GM06990 (cell line): ENCODE measurements around the gene UTP18.
"Not testable (repeated sequence)": the region's sequence is repeated elsewhere in the genome, so short reads cannot be mapped to it uniquely, and the experiment has no call there.

Experiments used
- DNase-seq: peaks from one replicate; pipeline ENCODE4 v3.0.0-alpha.2; 2011; ENCODE audit not compliant: insufficient read length; ENCODE audit errors: extremely low read depth
- H3K27me3 ChIP-seq: replicated peaks from 2 replicates; pipeline ENCODE4 v1.6.0; 2011; ENCODE audit warnings: low read length; ENCODE audit not compliant: control insufficient read depth, insufficient read depth
- H3K36me3 ChIP-seq: 2 replicates; pipeline ENCODE4 v1.5.1; 2011; ENCODE audit warnings: low read length; ENCODE audit not compliant: control insufficient read depth, insufficient read depth
- H3K4me3 ChIP-seq: replicated peaks from 2 replicates; pipeline ENCODE4 v1.5.1; 2011; ENCODE audit warnings: low read depth, mild to moderate bottlenecking, control low read depth, low read length
- CTCF ChIP-seq: IDR thresholded peaks from 2 replicates; pipeline ENCODE4 v1.5.1; 2011; ENCODE audit warnings: low read length, control low read depth, mild to moderate bottlenecking, inconsistent platforms; ENCODE audit not compliant: insufficient read depth, poor library complexity, severe bottlenecking

Gene UTP18

DNA sequence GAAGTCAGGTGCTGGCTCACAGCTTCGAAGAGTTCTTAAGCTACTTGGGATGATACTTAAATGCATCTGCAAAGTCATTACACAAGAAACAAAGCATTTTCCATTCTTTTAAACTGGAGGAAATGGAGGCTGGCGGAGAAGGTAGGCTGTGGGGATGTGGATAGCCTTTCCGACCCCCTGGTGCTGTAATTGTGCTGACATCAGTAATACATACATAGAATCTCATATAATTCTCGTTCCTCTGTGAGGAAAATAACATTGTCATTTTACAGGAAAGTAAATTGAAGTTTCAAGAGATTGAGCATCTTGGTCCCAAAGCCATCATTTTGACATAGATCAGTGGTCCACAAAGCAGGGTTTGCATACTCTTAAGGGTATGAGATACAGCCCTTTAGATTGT, 39.5 kb downstream of the UTP18 start:
- no peaks in the 10 kb centered on the region for H3K27me3 ChIP-seq
- no peak for DNase-seq
- H3K36me3 ChIP-seq, result 0 out of 2 replicates have a peak, but pooled peaks cover 1% of the 10 kb centered on the region
- TF ChIP-seq CTCF, result no peak
- no peak overlapping the region for H3K4me3 ChIP-seq

DNA sequence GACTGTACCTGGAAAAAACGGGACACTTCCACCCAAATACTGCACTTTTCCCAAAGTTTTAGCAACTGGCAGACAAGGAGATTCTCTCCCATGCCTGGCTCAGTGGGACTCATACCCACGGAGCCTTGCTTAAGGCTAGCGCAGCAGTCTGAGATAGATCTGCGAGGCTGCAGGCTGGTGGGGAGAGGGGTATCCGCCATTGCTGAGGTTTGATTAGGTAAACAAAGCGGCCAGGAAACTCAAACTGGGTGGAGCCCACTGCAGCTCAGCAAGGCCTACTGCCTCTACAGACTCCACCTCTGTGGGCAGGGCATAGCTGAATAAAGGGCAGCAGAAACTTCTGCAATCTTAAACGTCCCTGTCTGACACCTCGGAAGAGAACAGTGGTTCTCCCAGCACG, 44.8 kb downstream of the UTP18 start:
- no peak overlapping the region for H3K4me3 ChIP-seq
- H3K36me3 ChIP-seq, result no peaks in the 10 kb centered on the region
- no peaks in the 10 kb centered on the region for H3K27me3 ChIP-seq
- DNase-seq, result no peak
- no peak for TF ChIP-seq CTCF

GRCh38 chr17:51312003-51312402, 51.7 kb downstream of the UTP18 start:
- not testable (repeated sequence) for H3K27me3 ChIP-seq

GRCh38 chr17:51319186-51319585, 58.8 kb downstream of the UTP18 start:
- Histone ChIP-seq H3K36me3 (no peaks in the 10 kb centered on the region), H3K4me3 (no peak overlapping the region), H3K27me3 (no peaks in the 10 kb centered on the region)
- TF ChIP-seq CTCF, result no peak
- no peak for DNase-seq

More at GRCh38 chr17:51312003-51312402, 51.7 kb downstream of the UTP18 start:
- H3K4me3 ChIP-seq, H3K36me3 ChIP-seq, DNase-seq: not testable (repeated sequence)

GRCh38 chr17:51322390-51323029, 62.2 kb downstream of the UTP18 start:
- Histone ChIP-seq H3K36me3 (no peaks in the 10 kb centered on the region), H3K27me3 (no peaks in the 10 kb centered on the region), H3K4me3 (no peak overlapping the region)
- peak; percentile 67 for TF ChIP-seq CTCF
- DNase-seq, result no peak

GRCh38 chr17:51325471-51325870, 65.1 kb downstream of the UTP18 start:
- H3K36me3 ChIP-seq, result no peaks in the 10 kb centered on the region
- no peak for TF ChIP-seq CTCF
- no peak for DNase-seq
- H3K27me3 ChIP-seq, result no peaks in the 10 kb centered on the region
- H3K4me3 ChIP-seq, result no peak overlapping the region

GRCh38 chr17:51330861-51331503, 70.6 kb downstream of the UTP18 start:
- H3K4me3 ChIP-seq, H3K27me3 ChIP-seq, DNase-seq, H3K36me3 ChIP-seq: not testable (repeated sequence)
